Hepatocyte (in vitro differentiated cells): ENCODE data around the gene RND3.

ENCODE experiments used
- EZH2 ChIP-seq: fragments of 200-600 bp; sonication (generic); IDR thresholded peaks from 2 replicates; pipeline ENCODE4 v1.6.1; 2016; ENCODE audit warnings: antibody characterized with exemption, mild to moderate bottlenecking, borderline replicate concordance
- EZH2phosphoT487 ChIP-seq: fragments of 200-600 bp; sonication (generic); IDR thresholded peaks from one replicate; pipeline ENCODE4 v1.6.1; 2018; ENCODE audit warnings: antibody characterized with exemption, mild to moderate bottlenecking, low read depth, moderate library complexity; ENCODE audit not compliant: unreplicated experiment, severe bottlenecking
- TF ChIP-seq, protein P1 (sequence below): fragments of 200-600 bp; sonication (generic); IDR thresholded peaks from 2 replicates; pipeline ENCODE4 v1.5.1; 2016; ENCODE audit warnings: antibody characterized with exemption, mild to moderate bottlenecking; ENCODE audit not compliant: poor library complexity

GRCh38 chr2:150425121-150425955, 62.1 kb downstream of the RND3 start:
- no peak for TF ChIP-seq EZH2phosphoT487
- TF ChIP-seq, protein P1, sequence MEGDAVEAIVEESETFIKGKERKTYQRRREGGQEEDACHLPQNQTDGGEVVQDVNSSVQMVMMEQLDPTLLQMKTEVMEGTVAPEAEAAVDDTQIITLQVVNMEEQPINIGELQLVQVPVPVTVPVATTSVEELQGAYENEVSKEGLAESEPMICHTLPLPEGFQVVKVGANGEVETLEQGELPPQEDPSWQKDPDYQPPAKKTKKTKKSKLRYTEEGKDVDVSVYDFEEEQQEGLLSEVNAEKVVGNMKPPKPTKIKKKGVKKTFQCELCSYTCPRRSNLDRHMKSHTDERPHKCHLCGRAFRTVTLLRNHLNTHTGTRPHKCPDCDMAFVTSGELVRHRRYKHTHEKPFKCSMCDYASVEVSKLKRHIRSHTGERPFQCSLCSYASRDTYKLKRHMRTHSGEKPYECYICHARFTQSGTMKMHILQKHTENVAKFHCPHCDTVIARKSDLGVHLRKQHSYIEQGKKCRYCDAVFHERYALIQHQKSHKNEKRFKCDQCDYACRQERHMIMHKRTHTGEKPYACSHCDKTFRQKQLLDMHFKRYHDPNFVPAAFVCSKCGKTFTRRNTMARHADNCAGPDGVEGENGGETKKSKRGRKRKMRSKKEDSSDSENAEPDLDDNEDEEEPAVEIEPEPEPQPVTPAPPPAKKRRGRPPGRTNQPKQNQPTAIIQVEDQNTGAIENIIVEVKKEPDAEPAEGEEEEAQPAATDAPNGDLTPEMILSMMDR = no peak
- TF ChIP-seq EZH2 = no peak
